GM23248 (cell line): ENCODE measurements around the gene LPCAT4.

Experiments
- EZH2 ChIP-seq: fragments of 200-600 bp; sonication (generic); IDR thresholded peaks from 2 replicates; pipeline ENCODE4 v1.6.1; 2018; ENCODE audit warnings: antibody characterized with exemption, mild to moderate bottlenecking; ENCODE audit not compliant: insufficient read depth, poor library complexity, severe bottlenecking
- EZH2phosphoT487 ChIP-seq: fragments of 200-600 bp; sonication (generic); IDR thresholded peaks from 2 replicates; pipeline ENCODE4 v1.6.1; 2018; ENCODE audit warnings: antibody characterized with exemption, moderate library complexity, mild to moderate bottlenecking, low read depth; ENCODE audit not compliant: insufficient read depth

GRCh38 chr15:34348735-34349300 is 18.2 kb downstream of the LPCAT4 start:
- TF ChIP-seq EZH2phosphoT487 (no peak), EZH2 (no peak)
